Heart right ventricle (tissue), 16 donors: ENCODE data around the gene ZBTB8B. TPM values are rescaled to one million over a fixed set of nuclear protein-coding genes. Genes with fewer than 3 reads are reported as not detected.

ENCODE experiments used
- ATAC-seq, 8 donors: fragments of 200-7000 bp; cut with Tn5 transposase; one replicate each; pipeline ENCODE4 v1.9.1; 2020; ENCODE audit warnings: mild to moderate bottlenecking in 8 of 8, moderate library complexity in 8 of 8, moderate number of reproducible peaks in 1 of 8
- DNase-seq, 2 donors: peaks; one replicate each; pipeline ENCODE4 v3.0.0-alpha.2; 2020
- H3K27ac ChIP-seq, 10 donors: fragments of 200-600 bp; sonication (generic) in 2 of 10; one replicate each; pipeline versions ENCODE4 v1.5.0 to v1.8.0; 2020 to 2022; ENCODE audit warnings: mild to moderate bottlenecking in 3 of 10
- H3K27me3 ChIP-seq, 7 donors: fragments of 200-600 bp; one replicate each; pipeline ENCODE4 v1.8.0; 2021 to 2022; ENCODE audit warnings: mild to moderate bottlenecking in 2 of 7
- H3K36me3 ChIP-seq, 9 donors: fragments of 200-600 bp; sonication (generic) in 1 of 9; one replicate each; pipeline versions ENCODE4 v1.5.0 to v1.8.0; 2020 to 2022; ENCODE audit warnings: mild to moderate bottlenecking in 2 of 9
- H3K4me1 ChIP-seq, 9 donors: fragments of 200-600 bp; sonication (generic) in 1 of 9; one replicate each; pipeline versions ENCODE4 v1.5.0 to v1.8.0; 2020 to 2022; ENCODE audit warnings: mild to moderate bottlenecking in 4 of 9
- H3K4me3 ChIP-seq, 10 donors: fragments of 200-600 bp; sonication (generic) in 2 of 10; one replicate each; pipeline versions ENCODE4 v1.5.0 to v1.8.0; 2020 to 2022; ENCODE audit warnings: mild to moderate bottlenecking in 7 of 10, moderate library complexity in 2 of 10
- H3K9me3 ChIP-seq, 11 donors: fragments of 200-600 bp in 10 of 11; sonication (generic) in 2 of 11; one replicate each; pipeline versions ENCODE4 v1.5.0 to v1.8.0; 2013 to 2022; ENCODE audit warnings: mild to moderate bottlenecking in 2 of 11, control low read depth in 1 of 11, moderate library complexity in 1 of 11
- WGBS, 2 donors: extraction: QIAGEN DNeasy Blood & Tissue Kit; methylation state at CpG; one replicate each; pipeline ENCODE4 v1.1.7; 2013; ENCODE audit warnings: inconsistent platforms in 1 of 2; 5-methylcytosine and 5-hydroxymethylcytosine counted together
- intact Hi-C, 10 donors: fragments of 100-400 bp; cut with DNase I; formaldehyde crosslinking; loops; one replicate each; pipeline versions ENCODE4 v1.11.1 to v1.14.2; 2022
- long read RNA-seq, 3 donors: library from polyadenylated mRNA; unstranded; transcript quantifications; one replicate each; pipeline ENCODE4 v2.0.0, GENCODE V29; 2020 to 2021
- polyA plus RNA-seq, 2 donors: library from polyadenylated mRNA; stranded (reverse); fragments of 200-250 nt; gene quantifications; one replicate each; pipeline ENCODE4 v1.2.3, GENCODE V29; 2013
- total RNA-seq, 10 donors: library from RNA; stranded (reverse); fragmentation: NEBNext Ultra II Directional in 3 of 10; extraction: Animal tissue kit (Norgen Biotek cat#: 25700) in 3 of 10; gene quantifications; one replicate each; pipeline versions ENCODE4 v1.2.1 to v1.2.4, GENCODE V29; 2021 to 2023
- TF ChIP-seq, protein P1 (sequence below), 9 donors: fragments of 200-600 bp; sonication (generic) in 2 of 9; IDR thresholded peaks; one replicate each; pipeline versions ENCODE4 v1.5.0 to v1.8.0; 2021 to 2022; ENCODE audit warnings: antibody characterized with exemption in 9 of 9, mild to moderate bottlenecking in 5 of 9, moderate library complexity in 1 of 9
- donor health status: Arrhythmogenic right ventricular cardiomyopathy.
- donor health status: ischemic (EF 13 %, LVEDD 7.1; RV severe dilation, severe dysfunction).
- donor health status: healthy with polysubstance abuse.
- donor health status: DM: no; HTN: yes; CAD: no.
- donor health status: DM: no; HTN: no; CAD: no.
- donor health status: ischemic (EF 25% LVEDD 6.9; RV normal size, moderate dysfunction).
- donor health status: ischemic (EF 25% LVEDD 5.7; RV mildly dilated, moderate dysfunction).
- donor health status: healthy.
- donor health status: DM: yes; HTN: yes; CAD: no.
- donor health status: Ischemic cardiomyopathy.
- donor health status: ischemic (EF 35%, LVEDD 5.7; RV mildly dilated, moderate dysfunction).
- donor health status: nonischemic (EF 11% LVEDD 7.7; RV severe dilation, severe dysfunction).
- donor health status: DM: yes; HTN: yes; CAD: no.
- donor health status: PGD.
- donor health status: ischemic (EF 29% LVEDD 5.4; RV normal size, mild dysfunction).
- donor health status: nonischemic (EF 23%, LVEDD 6.1; RV moderate dilation, normal function).

ZBTB8B gene
- total RNA-seq (under 1 TPM in 5 of 10 donors, not detected in 5; 0.02 to 0.04 (median 0.02) TPM), polyA plus RNA-seq (under 1 TPM in 1 of 2 donors, not detected in 1; under 0.01 TPM)
- long read RNA-seq, donor 1, result 0 reads
- long read RNA-seq, donor 2, result 0 reads
- long read RNA-seq, donor 3, result 0 reads

DNA sequence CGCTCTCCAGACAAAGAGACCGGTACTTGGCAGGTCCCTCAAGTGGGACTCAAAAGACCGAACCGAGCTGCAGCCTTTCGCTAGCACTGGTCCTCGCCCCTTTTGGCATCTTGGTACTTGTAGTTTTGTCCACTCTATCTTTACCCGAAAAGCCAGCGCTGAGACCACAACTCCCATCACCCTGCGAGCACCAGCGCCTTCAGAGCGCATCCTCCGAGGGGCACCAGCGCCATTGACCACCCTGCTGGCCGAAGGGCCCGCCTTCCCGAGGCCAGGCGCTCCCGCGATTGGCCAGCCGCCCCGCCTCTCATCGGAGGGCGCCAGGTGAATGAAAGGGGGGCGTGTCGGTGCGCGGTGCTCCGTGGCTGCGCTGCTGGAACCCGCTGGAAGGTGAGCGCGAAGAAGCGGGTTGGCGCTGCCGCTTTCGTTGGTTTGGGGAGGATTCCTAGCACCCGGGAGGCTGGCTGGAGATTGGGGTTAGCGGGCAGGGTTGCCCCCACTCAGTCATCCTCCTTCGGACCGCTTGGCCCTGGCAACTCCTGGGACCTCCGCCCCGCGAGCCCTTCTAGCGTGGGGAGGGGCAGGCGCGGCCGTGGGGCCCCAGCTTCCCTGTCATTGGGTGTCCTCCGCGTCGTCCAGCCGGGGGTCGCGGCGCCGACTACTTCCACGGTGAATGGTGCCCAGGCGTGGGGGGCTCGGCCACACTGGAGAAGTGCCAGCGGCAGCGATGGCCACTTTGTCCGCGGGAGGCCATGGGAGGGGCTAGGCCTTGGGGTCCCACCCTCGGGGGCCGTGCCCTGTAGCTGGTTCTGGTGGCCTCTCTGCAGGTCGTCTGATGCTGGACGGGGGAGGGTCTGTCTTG, at the start of gene ZBTB8B:
TSS of gene ZBTB8B (plus strand) at position 357 of the 862 bp plus-strand sequence. CDS start 5,553 bp downstream, outside the sequence.
- Histone ChIP-seq H3K9me3 (peaks cover 0 to under 1% (median 0%) of the 10 kb centered on the region in 11 donors), H3K36me3 (no peaks in the 10 kb centered on the region), H3K27me3 (peaks cover 0 to 78% (median 58%) of the 10 kb centered on the region in 7 donors), H3K27ac (no peak within 1 kb of the TSS), H3K4me1 (peaks cover 4 to 19% (median 17%) of the 10 kb centered on the region in 9 donors), H3K4me3 (peak within 1 kb of the TSS; percentile 28 to 68 (median 52))
- peak; percentile 63 to 72 for DNase-seq
- WGBS, 2 donors, result 1% methylated on average over 66 of the region's 66 CpGs
- TF ChIP-seq, protein P1, sequence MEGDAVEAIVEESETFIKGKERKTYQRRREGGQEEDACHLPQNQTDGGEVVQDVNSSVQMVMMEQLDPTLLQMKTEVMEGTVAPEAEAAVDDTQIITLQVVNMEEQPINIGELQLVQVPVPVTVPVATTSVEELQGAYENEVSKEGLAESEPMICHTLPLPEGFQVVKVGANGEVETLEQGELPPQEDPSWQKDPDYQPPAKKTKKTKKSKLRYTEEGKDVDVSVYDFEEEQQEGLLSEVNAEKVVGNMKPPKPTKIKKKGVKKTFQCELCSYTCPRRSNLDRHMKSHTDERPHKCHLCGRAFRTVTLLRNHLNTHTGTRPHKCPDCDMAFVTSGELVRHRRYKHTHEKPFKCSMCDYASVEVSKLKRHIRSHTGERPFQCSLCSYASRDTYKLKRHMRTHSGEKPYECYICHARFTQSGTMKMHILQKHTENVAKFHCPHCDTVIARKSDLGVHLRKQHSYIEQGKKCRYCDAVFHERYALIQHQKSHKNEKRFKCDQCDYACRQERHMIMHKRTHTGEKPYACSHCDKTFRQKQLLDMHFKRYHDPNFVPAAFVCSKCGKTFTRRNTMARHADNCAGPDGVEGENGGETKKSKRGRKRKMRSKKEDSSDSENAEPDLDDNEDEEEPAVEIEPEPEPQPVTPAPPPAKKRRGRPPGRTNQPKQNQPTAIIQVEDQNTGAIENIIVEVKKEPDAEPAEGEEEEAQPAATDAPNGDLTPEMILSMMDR (IDR thresholded peaks at IDR 0.05), result peak in 1 of 9 donors; percentile 10
- ATAC-seq, result peak; percentile 93 to 98 (median 96)
- intact Hi-C loops, result no loop called here

DNA sequence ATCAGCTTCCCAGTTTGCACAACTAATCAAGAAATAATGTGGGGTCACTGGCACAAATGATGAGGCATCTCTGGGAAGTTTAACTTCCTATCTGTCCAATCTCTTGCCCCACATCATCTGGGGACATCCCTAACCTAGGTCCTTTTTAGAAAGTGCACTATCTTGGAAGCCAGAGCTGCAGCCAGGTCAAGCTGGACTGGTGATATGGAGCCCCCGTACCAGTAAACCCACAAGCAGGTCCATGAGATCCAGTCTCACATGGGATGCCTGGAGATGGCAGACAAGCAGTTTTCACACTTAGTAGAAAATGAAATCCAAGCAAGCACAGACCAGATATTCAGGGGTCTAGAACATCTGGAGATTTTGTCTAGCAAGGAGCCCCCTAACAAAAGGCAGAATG, 43.1 kb upstream of the ZBTB8B start:
- Histone ChIP-seq H3K4me3 (no peak overlapping the region), H3K4me1 (peaks cover 0 to 7% (median 5%) of the 10 kb centered on the region in 9 donors), H3K9me3 (peaks cover 0 to 20% (median 8%) of the 10 kb centered on the region in 11 donors), H3K27me3 (peaks cover 3 to 38% (median 26%) of the 10 kb centered on the region in 7 donors), H3K36me3 (no peaks in the 10 kb centered on the region), H3K27ac (no peak overlapping the region)
- no peak for DNase-seq
- TF ChIP-seq, protein P1 (IDR thresholded peaks at IDR 0.05), result no peak
- intact Hi-C loops, result no loop called here
- 89 to 100% methylated on average over 1 of the region's 1 CpG for WGBS, 2 donors
- no peak for ATAC-seq

DNA sequence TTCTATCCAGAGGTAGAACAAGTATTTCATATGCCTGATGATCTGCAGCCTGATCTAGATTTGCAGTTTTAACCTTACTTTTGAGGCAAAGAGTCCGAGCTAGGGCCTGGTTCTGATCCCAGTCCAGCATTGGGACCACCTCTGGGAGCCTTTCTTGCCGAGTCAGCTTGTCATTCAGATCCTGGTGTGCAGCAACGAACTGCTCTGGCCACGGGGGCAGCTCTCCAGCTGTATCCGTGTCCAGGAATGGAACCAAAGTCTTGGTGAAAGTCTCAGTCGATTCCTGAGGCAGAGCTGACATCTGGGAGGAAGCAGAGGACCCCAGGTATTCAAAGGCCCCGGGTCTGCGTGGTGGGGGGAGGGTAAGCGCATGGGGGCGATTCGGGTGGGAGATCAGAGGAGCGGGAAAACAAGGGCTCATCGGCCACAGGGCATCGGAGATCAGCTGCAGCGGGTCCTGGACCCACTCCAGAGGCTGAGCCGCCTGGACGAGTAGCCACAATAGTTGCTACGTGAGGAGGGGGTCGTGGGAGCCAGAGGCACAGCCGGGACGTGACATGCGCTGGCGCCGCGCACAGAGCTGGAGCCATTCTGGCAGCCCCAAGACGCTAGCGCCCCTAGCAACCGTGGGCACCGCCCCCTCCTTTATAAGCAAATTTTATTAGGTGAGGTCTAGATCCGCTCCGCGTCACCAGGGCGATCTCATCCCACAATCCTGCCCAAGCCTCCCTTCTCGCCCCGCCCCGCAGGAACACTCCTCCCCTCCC, 38.2 kb upstream of the ZBTB8B start:
- Histone ChIP-seq H3K27ac (no peak overlapping the region), H3K4me3 (peak overlapping the region; percentile 1 to 49 (median 36)), H3K4me1 (peaks cover 0 to 9% (median 6%) of the 10 kb centered on the region in 9 donors), H3K9me3 (no peaks in the 10 kb centered on the region), H3K36me3 (no peaks in the 10 kb centered on the region), H3K27me3 (peaks cover 3 to 68% (median 27%) of the 10 kb centered on the region in 7 donors)
- ATAC-seq (peak in 2 of 8 donors; percentile 29 to 42), DNase-seq (peak in 1 of 2 donors; percentile 6)
- intact Hi-C loops, result no loop called here
- TF ChIP-seq, protein P1 (IDR thresholded peaks at IDR 0.05), result no peak
- WGBS, 2 donors, result 5 to 8% methylated on average over 36 of the region's 36 CpGs
